NCI-H748 (cell line): ENCODE measurements around the gene MPHOSPH10.
"Not testable (repeated sequence)": the region's sequence is repeated elsewhere in the genome, so short reads cannot be mapped to it uniquely, and the experiment has no call there.

Experiments
- DNase-seq: peaks from one replicate; lab custom pipeline; 2025; ENCODE audit not compliant: unreplicated experiment; lab: John Stamatoyannopoulos, UW

Gene MPHOSPH10

DNA sequence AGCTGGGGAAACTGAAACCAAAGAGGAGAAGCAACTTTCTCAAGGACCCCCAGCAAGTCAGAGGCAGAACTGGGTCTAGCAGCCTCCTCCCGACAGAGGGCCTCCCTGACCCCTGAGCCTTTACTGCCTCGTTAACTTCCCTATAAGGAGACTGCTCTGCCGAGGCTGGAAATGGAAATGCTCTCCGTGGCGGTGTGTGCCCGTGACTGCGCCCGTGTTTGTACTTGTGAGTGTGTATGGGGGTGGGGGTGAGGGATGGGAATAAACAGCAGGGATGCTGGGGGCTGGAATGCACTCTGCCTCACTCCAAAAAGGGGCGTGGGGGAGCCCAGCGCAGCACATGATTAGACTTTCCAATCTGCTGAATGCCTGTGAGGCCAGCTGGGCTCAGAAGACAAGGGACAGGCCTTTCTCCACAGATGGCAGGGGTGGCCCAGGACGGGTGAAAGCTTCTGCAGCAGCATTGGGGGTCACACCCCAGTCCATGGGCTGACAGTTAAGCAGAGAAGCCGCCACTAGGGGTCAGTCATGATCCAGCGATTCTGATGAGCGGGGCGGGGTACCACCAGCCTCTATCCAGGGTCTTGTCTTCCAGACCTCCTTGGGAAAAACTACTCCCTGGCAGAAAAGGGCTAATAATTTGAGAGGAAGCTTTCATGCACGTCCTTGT lies 26.8 kb downstream of the MPHOSPH10 start:
- peak; percentile 44 for DNase-seq

GRCh38 chr2:71166812-71167211 lies 36.4 kb downstream of the MPHOSPH10 start:
- no peak for DNase-seq

DNA sequence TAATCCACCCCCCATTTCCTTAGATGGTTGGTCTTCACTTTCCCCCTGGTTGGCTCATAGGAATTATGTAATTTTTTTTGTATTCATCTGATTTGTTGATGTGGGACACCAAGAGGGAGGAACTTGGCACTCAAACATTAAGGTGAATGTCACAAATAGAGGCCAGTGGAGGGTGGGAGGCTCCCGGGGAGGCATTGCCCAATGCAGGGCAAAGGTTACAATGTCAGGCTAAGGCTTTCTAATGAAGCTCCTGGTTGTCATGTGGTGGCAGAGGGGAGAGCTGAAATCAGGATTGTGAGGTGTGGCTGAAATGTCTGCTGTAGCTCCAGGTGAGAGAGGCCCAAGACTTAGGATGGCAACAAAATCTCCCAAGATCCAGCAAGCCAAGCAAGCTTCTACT lies 42.7 kb downstream of the MPHOSPH10 start:
- no peak for DNase-seq

GRCh38 chr2:71174207-71174606 lies 43.8 kb downstream of the MPHOSPH10 start:
- no peak for DNase-seq

GRCh38 chr2:71178836-71179235 lies 48.4 kb downstream of the MPHOSPH10 start:
- peak; percentile 43 for DNase-seq

DNA sequence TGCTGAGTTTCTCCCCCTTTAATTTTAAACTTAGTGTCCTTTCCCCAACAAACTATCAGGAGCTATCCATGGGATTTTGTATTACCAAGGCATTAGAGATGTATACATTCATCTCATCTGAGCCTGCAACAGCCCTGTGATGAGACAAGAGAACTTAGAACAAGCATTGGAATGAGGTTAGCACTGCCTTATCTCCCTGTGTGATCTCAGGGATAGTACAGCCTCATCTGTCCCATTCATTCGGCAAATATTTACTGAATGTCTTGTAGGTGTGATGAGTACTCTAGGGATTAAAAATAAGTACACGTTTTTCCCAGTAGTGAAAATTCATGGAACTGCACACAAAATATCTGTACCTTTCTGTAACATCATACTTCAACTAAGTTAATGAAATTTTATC lies 50.9 kb downstream of the MPHOSPH10 start:
- DNase-seq = no peak

DNA sequence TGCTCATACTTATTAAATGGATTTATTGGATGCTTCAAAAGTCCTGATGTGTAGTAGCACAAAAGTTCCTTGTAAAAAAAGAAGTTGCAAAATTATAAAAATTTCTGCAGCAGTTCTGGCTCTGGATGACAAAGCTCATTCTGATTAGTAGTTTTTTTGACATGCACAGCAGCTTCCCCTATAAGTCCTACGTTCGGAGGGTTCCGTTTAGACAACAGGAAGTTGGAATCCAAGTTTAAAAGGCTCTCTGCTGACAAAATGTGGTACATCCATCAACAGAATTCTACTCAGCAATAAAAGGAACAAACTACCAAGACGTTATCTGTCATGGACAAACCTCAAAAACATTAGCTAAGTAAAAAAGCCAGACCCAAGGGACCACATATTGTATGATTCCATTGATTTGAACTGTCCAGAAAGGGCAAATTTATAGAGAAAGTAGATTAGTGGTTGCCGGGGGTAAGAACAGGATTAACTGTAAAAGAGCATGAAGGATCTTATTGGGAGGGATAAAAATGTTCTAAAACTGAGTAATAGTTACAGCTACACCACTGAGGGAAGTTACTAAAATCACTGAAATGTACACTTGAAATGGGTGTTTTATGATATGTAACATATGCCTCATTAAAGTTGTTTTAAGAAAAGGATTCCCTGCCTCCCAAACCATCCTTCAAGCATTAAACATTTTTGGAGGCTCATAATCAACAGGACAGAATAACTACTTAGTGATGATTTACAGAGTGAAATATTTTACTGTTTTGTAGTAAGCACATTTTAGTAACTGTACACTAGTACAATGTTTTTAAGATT lies 53.1 kb downstream of the MPHOSPH10 start:
- DNase-seq = not testable (repeated sequence)

GRCh38 chr2:71186973-71187372 lies 56.5 kb downstream of the MPHOSPH10 start:
- no peak for DNase-seq

DNA sequence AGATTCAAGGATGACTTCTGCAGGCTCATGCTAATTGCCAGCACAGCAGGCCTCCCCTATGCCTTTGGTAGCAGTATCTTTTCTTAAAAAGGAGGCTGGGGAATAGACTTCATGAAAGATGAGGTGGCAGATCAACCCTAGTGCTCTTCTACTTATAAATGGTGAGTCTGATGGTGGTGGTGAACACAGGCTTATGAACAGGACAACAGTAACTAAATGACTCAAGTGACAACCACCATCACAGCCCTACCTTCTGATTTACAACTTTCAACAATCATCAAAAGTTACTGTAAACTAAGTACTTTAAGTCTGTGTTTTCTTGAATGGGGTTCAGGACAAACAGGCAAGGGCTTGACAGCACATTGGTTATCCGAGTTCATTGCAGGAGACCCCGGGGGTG lies 57.2 kb downstream of the MPHOSPH10 start:
- DNase-seq = no peak

- DNase-seq = peak; percentile 1
Measured at GRCh38 chr2:71190656-71191569, 60.5 kb downstream of the MPHOSPH10 start.

DNA sequence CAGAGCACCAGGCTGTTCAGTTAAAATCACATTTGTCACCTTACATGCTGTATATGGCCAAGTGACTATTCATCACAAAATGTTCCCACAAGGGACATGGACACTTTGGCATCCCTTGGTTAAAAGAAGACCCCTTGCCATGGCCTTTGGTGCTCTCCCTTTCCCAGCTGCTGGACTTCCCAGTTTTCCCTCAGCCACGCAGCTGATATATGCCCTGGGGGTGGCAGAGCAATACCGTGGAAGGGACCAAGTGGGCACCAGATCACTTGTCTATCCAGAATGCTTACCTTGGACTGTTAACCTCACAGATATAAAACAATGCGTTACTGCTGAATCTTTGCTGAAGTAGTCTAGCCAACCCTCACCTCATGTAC lies 61.1 kb downstream of the MPHOSPH10 start:
- no peak for DNase-seq
